Fibroblast of lung (primary cell): ENCODE data around the gene RNF157.

Source experiments
- CTCF ChIP-seq, 2 donors: IDR thresholded peaks in 1 of 2; conservative IDR thresholded peaks in 1 of 2; 1 replicate in 1 of 2; 2 replicates in 1 of 2; pipeline ENCODE4 v1.5.1; 2011 to 2012; ENCODE audit warnings: low read length in 2 of 2, control low read depth in 1 of 2, inconsistent platforms in 1 of 2, low read depth in 1 of 2, mild to moderate bottlenecking in 1 of 2
- EZH2 ChIP-seq: IDR thresholded peaks from 2 replicates; pipeline ENCODE4 v1.5.1; 2012; ENCODE audit warnings: low read length, control low read depth, mild to moderate bottlenecking; ENCODE audit errors: missing control alignments

GRCh38 chr17:76196675-76197074 lies 43.6 kb downstream of the RNF157 start:
- TF ChIP-seq CTCF (conservative IDR thresholded peaks at IDR 0.05 in 1 of 2, IDR thresholded peaks at IDR 0.05 in 1 of 2; ENCODE audit: low read depth in 1 of 2, low read length in 2 of 2): no peak
- TF ChIP-seq EZH2: no peak
